DND-41 (cell line): ENCODE data around the gene SCAMP5.

Experiments
- EZH2 ChIP-seq: IDR thresholded peaks from 3 replicates; pipeline ENCODE4 v1.6.1; 2012; ENCODE audit warnings: borderline replicate concordance, low read depth, mild to moderate bottlenecking, moderate library complexity, low read length, inconsistent platforms; ENCODE audit not compliant: severe bottlenecking
- TF ChIP-seq, protein P1 (sequence below): IDR thresholded peaks from 2 replicates; pipeline ENCODE4 v1.5.1; 2012; ENCODE audit warnings: borderline replicate concordance, low read length, moderate library complexity, mild to moderate bottlenecking; ENCODE audit not compliant: poor library complexity, severe bottlenecking; ENCODE audit errors: extremely low read depth

GRCh38 chr15:75030424-75030823, 35.1 kb downstream of the SCAMP5 start:
- TF ChIP-seq EZH2, result no peak
- TF ChIP-seq, protein P1, sequence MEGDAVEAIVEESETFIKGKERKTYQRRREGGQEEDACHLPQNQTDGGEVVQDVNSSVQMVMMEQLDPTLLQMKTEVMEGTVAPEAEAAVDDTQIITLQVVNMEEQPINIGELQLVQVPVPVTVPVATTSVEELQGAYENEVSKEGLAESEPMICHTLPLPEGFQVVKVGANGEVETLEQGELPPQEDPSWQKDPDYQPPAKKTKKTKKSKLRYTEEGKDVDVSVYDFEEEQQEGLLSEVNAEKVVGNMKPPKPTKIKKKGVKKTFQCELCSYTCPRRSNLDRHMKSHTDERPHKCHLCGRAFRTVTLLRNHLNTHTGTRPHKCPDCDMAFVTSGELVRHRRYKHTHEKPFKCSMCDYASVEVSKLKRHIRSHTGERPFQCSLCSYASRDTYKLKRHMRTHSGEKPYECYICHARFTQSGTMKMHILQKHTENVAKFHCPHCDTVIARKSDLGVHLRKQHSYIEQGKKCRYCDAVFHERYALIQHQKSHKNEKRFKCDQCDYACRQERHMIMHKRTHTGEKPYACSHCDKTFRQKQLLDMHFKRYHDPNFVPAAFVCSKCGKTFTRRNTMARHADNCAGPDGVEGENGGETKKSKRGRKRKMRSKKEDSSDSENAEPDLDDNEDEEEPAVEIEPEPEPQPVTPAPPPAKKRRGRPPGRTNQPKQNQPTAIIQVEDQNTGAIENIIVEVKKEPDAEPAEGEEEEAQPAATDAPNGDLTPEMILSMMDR, result no peak
